Caco-2 (cell line): Measurements from ENCODE around the gene CPNE2. TPM values are rescaled to one million over a fixed set of nuclear protein-coding genes. Genes with fewer than 3 reads are reported as not detected.

Experiments used
- BruUV-seq: library from RNA; stranded (reverse); fragments of 400-500 nt; replicated peaks from 2 replicates; lab custom pipeline; 2021; lab: Mats Ljungman, UMichigan
- CTCF ChIA-PET: fragments of 300-600 bp; sonication (Branson Sonifier 250); formaldehyde crosslinking; loops from one replicate; lab custom pipeline; 2022; ENCODE audit warnings: antibody characterized with exemption; lab: Charles Lee
- POLR2A ChIA-PET: fragments of 300-600 bp; sonication (Branson Sonifier 250); formaldehyde crosslinking; loops from one replicate; lab custom pipeline; 2022; ENCODE audit warnings: antibody characterized with exemption; lab: Charles Lee
- DNase-seq, 2 experiments: peaks; one replicate each; pipeline versions ENCODE4 v3.0.0 to v3.0.0-alpha.2; 2020 to 2022
- H3K27me3 ChIP-seq: replicated peaks from 2 replicates; pipeline ENCODE4 v1.6.0; 2011; ENCODE audit warnings: low read length; ENCODE audit not compliant: control insufficient read depth, insufficient read depth
- H3K36me3 ChIP-seq: 2 replicates; pipeline ENCODE4 v1.5.1; 2011; ENCODE audit warnings: low read length; ENCODE audit not compliant: control insufficient read depth, insufficient read depth
- H3K4me1 ChIP-seq: fragments of 250-450 bp; sonication (Bioruptor Pico); 2 replicates; pipeline ENCODE4 v1.5.1; 2020; ENCODE audit warnings: mild to moderate bottlenecking
- H3K4me3 ChIP-seq: 2 replicates; pipeline ENCODE4 v1.5.1; 2011; ENCODE audit warnings: low read depth, mild to moderate bottlenecking, control low read depth, low read length
- H3K9me3 ChIP-seq: fragments of 250-450 bp; sonication (Bioruptor Pico); 2 replicates; pipeline ENCODE4 v1.5.1; 2020; ENCODE audit warnings: mild to moderate bottlenecking, moderate library complexity
- H3K27ac Mint-ChIP-seq: one replicate; pipeline ENCODE4 v1.8.0; 2022; ENCODE audit warnings: mixed read lengths; ENCODE audit not compliant: unreplicated experiment
- H3K27me3 Mint-ChIP-seq: one replicate; pipeline ENCODE4 v1.8.0; 2022; ENCODE audit warnings: mixed read lengths; ENCODE audit not compliant: insufficient read depth, unreplicated experiment
- H3K36me3 Mint-ChIP-seq: one replicate; pipeline ENCODE4 v1.8.0; 2022; ENCODE audit warnings: mild to moderate bottlenecking, mixed read lengths; ENCODE audit not compliant: insufficient read depth, unreplicated experiment
- H3K4me1 Mint-ChIP-seq: one replicate; pipeline ENCODE4 v1.8.0; 2022; ENCODE audit warnings: low read depth, mixed read lengths; ENCODE audit not compliant: unreplicated experiment
- H3K4me3 Mint-ChIP-seq: one replicate; pipeline ENCODE4 v1.8.0; 2022; ENCODE audit warnings: mild to moderate bottlenecking, moderate library complexity, mixed read lengths; ENCODE audit not compliant: unreplicated experiment
- H3K9me3 Mint-ChIP-seq: one replicate; pipeline ENCODE4 v1.8.0; 2022; ENCODE audit warnings: mixed read lengths; ENCODE audit not compliant: unreplicated experiment
- CTCF ChIP-seq, 2 experiments: fragments of 200-600 bp in 1 of 2; IDR thresholded peaks; 1 replicate in 1 of 2; 2 replicates in 1 of 2; pipeline versions ENCODE4 v1.5.1 to v1.8.0; 2011 to 2022; ENCODE audit warnings: antibody characterized with exemption in 1 of 2, control low read depth in 1 of 2, inconsistent platforms in 1 of 2, low read depth in 1 of 2, low read length in 1 of 2, mild to moderate bottlenecking in 1 of 2, moderate library complexity in 1 of 2; ENCODE audit not compliant: insufficient read depth in 1 of 2, severe bottlenecking in 1 of 2, unreplicated experiment in 1 of 2
- intact Hi-C: fragments of 100-400 bp; cut with micrococcal nuclease; formaldehyde crosslinking; loops from one replicate; pipeline ENCODE4 v1.10.0; 2022; ENCODE audit not compliant: unreplicated experiment
- total RNA-seq: library from RNA; stranded (reverse); gene quantifications from 2 replicates; pipeline ENCODE4 v1.2.3, GENCODE V29; 2022

Gene CPNE2
- total RNA-seq, 1 experiment from 2014 or later, result 46.3 TPM

GRCh38 chr16:57130950-57131321 lies 38.6 kb downstream of the CPNE2 start:
- TF ChIP-seq CTCF (IDR thresholded peaks at IDR 0.05; ENCODE audit: insufficient read depth in 1 of 2, low read depth in 1 of 2, low read length in 1 of 2, severe bottlenecking in 1 of 2, unreplicated experiment in 1 of 2), result no peak
- ChIA-PET POLR2A (no interaction called here), CTCF (no interaction called here)
- H3K27me3 ChIP-seq, result no peaks in the 10 kb centered on the region
- no peak for DNase-seq
- Mint-ChIP-seq H3K9me3 (no peaks in the 10 kb centered on the region), H3K4me3 (no peak overlapping the region), H3K36me3 (peaks cover 12% of the 10 kb centered on the region), H3K4me1 (no peaks in the 10 kb centered on the region), H3K27ac (no peak overlapping the region), H3K27me3 (no peaks in the 10 kb centered on the region)
- H3K9me3 ChIP-seq, result no peaks in the 10 kb centered on the region
- peaks cover 9% of the 10 kb centered on the region for H3K4me1 ChIP-seq
- H3K36me3 ChIP-seq, result no peaks in the 10 kb centered on the region
- no peak overlapping the region for H3K4me3 ChIP-seq
- intact Hi-C loops, result no loop called here
- BruUV-seq, result no TSS peak

- POLR2A ChIA-PET, result no interaction called here
- intact Hi-C loops, result no loop called here
- no peak for TF ChIP-seq CTCF (IDR thresholded peaks at IDR 0.05; ENCODE audit: insufficient read depth in 1 of 2, low read depth in 1 of 2, low read length in 1 of 2, severe bottlenecking in 1 of 2, unreplicated experiment in 1 of 2)
- peaks cover 9% of the 10 kb centered on the region for H3K4me1 ChIP-seq
- no peaks in the 10 kb centered on the region for H3K9me3 Mint-ChIP-seq
- peak overlapping the region; percentile 81 for H3K27ac Mint-ChIP-seq
- no peak for DNase-seq
- BruUV-seq, result no TSS peak
- H3K27me3 ChIP-seq, result no peaks in the 10 kb centered on the region
- CTCF ChIA-PET, result no interaction called here
- no peak overlapping the region for H3K4me3 ChIP-seq
- H3K9me3 ChIP-seq, result no peaks in the 10 kb centered on the region
- no peaks in the 10 kb centered on the region for H3K36me3 ChIP-seq
- H3K36me3 Mint-ChIP-seq, result peaks cover 12% of the 10 kb centered on the region
- no peak overlapping the region for H3K4me3 Mint-ChIP-seq
- no peaks in the 10 kb centered on the region for H3K27me3 Mint-ChIP-seq
- no peaks in the 10 kb centered on the region for H3K4me1 Mint-ChIP-seq
Observed at GRCh38 chr16:57131351-57131970, 39.1 kb downstream of the CPNE2 start.

GRCh38 chr16:57132470-57132869 lies 40.1 kb downstream of the CPNE2 start:
- H3K27me3 Mint-ChIP-seq, result no peaks in the 10 kb centered on the region
- ChIA-PET CTCF (interaction anchor here (0.7 kb wide), 1 partner anchor 34 kb away, joined by 4 read pairs; no protein-coding TSS in a partner anchor), POLR2A (no interaction called here)
- no TSS peak for BruUV-seq
- Histone ChIP-seq H3K9me3 (no peaks in the 10 kb centered on the region), H3K4me3 (no peak overlapping the region), H3K4me1 (peaks cover 9% of the 10 kb centered on the region), H3K36me3 (no peaks in the 10 kb centered on the region), H3K27me3 (no peaks in the 10 kb centered on the region)
- no peak overlapping the region for H3K4me3 Mint-ChIP-seq
- no peak for TF ChIP-seq CTCF (IDR thresholded peaks at IDR 0.05; ENCODE audit: insufficient read depth in 1 of 2, low read depth in 1 of 2, low read length in 1 of 2, severe bottlenecking in 1 of 2, unreplicated experiment in 1 of 2)
- H3K36me3 Mint-ChIP-seq, result peaks cover 12% of the 10 kb centered on the region
- peak; percentile 63 to 84 for DNase-seq
- intact Hi-C loops, result no loop called here
- peak overlapping the region; percentile 81 for H3K27ac Mint-ChIP-seq
- no peaks in the 10 kb centered on the region for H3K4me1 Mint-ChIP-seq
- no peaks in the 10 kb centered on the region for H3K9me3 Mint-ChIP-seq
